ENCODE results near the gene UGT1A4. TPM values are rescaled to one million over a fixed set of nuclear protein-coding genes. Genes with fewer than 3 reads are reported as not detected.

UGT1A4 gene
- total and polyA plus RNA-seq, 2 experiments from 2014 or later = not detected

DNA sequence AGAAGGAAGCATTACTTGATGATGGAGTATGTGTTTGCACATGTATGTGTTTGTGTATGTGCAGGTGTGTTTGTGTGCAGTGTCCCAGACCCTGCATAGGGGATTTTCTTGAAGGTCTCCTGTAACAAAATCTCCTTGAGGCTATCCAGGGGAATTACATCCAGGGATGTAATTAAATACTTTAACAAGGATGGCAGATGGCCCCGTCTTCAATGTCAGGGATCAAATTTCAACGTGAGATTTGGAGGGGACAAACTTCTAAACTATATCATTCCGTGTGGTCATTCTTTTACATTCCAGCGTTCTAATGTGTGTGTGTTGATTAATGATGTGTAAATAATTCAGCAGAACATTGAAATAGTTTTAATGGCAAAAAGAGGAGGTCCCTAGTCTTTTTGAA is 43.5 kb upstream of the UGT1A4 start:
- Histone ChIP-seq H3K27me3 (no peaks in the 10 kb centered on the region), H3K36me3 (no peaks in the 10 kb centered on the region), H3K4me3 (no peak overlapping the region), H3K4me1 (ENCODE audit: low read depth) (no peaks in the 10 kb centered on the region), H3K27ac (no peak overlapping the region), H3K9me3 (ENCODE audit: low read depth) (no peaks in the 10 kb centered on the region)
- DNase-seq (ENCODE audit: low read depth in 1 of 2, low spot score in 1 of 2) = no peak
- TF ChIP-seq, protein P1, sequence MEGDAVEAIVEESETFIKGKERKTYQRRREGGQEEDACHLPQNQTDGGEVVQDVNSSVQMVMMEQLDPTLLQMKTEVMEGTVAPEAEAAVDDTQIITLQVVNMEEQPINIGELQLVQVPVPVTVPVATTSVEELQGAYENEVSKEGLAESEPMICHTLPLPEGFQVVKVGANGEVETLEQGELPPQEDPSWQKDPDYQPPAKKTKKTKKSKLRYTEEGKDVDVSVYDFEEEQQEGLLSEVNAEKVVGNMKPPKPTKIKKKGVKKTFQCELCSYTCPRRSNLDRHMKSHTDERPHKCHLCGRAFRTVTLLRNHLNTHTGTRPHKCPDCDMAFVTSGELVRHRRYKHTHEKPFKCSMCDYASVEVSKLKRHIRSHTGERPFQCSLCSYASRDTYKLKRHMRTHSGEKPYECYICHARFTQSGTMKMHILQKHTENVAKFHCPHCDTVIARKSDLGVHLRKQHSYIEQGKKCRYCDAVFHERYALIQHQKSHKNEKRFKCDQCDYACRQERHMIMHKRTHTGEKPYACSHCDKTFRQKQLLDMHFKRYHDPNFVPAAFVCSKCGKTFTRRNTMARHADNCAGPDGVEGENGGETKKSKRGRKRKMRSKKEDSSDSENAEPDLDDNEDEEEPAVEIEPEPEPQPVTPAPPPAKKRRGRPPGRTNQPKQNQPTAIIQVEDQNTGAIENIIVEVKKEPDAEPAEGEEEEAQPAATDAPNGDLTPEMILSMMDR (IDR thresholded peaks at IDR 0.05; ENCODE audit: low read depth, low read length) = no peak

DNA sequence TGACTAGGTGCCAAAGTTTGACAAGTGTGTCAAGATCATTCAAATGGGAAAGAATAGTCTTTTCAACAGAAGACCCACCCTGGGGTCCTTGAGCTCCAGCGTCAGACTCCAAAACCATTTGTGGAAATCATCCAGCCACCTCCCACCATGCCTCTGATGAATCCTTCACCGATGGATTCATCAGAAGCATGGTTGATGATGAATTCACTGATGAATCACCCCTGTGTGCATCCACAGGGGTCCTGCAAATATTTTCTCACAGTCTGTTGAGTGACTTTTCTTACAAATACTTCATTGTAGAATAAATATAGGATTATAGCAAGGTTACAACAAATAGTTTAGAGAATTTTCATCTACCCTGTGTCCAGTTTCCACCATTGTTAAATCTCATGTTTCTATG is 42.5 kb upstream of the UGT1A4 start:
- no peak overlapping the region for H3K27ac ChIP-seq
- TF ChIP-seq, protein P1 (IDR thresholded peaks at IDR 0.05; ENCODE audit: low read depth, low read length) = no peak
- DNase-seq (ENCODE audit: low read depth in 1 of 2, low spot score in 1 of 2) = no peak
- no peaks in the 10 kb centered on the region for H3K36me3 ChIP-seq
- H3K9me3 ChIP-seq (ENCODE audit: low read depth) = no peaks in the 10 kb centered on the region
- no peak overlapping the region for H3K4me3 ChIP-seq
- no peaks in the 10 kb centered on the region for H3K27me3 ChIP-seq
- H3K4me1 ChIP-seq (ENCODE audit: low read depth) = no peaks in the 10 kb centered on the region

DNA sequence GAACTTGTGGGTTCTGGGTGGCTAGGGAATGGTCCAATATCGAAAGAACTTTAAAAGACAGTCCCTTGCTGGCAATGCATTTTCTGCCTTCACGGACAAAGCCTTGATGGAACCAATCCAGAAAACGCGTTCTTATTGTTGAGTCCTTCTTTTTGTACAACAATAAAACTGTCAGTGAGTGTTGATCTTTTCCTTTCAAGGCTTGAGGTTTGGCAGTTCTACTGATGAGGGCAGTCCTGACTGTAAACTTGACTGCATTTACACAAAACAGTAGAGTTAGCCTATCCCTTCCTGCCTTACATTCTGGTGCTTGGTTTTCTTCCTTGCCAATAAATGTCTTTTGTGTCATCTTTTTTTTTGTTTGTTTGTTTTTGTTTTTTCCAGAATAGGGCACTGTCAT is 39.3 kb upstream of the UGT1A4 start:
- H3K36me3 ChIP-seq = no peaks in the 10 kb centered on the region
- TF ChIP-seq, protein P1 (IDR thresholded peaks at IDR 0.05; ENCODE audit: low read depth, low read length) = no peak

DNA sequence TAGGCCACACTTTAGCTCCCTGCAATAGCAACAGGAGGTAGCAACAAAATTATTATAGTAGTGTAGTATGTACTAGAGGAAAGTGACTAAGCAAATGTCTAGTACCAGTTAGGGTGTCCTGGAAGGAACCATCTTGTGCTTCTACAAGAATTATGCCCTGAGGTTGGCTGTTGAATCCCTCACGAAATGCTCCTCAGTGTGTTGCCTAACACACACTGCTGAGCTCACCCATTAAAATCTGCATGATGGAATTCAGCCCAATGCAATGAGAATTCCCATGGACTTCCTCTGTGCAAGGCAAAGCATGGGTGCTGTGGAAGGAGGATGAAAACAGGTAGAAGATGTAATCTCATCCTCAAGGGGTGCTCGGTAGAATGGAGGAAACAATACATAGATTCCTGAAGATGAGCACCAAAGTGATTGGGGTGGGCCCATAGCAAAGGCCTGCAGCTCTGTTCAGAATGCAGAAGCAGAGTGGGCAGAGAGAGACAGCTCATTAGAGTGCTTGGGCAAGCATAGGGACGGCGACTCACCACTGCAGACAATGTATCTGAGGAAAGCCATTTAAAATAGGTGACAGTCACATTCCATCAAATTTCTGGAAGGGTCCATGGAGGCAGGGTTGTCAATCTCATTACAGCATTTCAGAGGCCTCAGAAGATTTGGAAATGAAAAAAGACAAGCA is 38.0 kb upstream of the UGT1A4 start:
- no peaks in the 10 kb centered on the region for H3K4me1 ChIP-seq (ENCODE audit: low read depth)
- H3K27me3 ChIP-seq = no peaks in the 10 kb centered on the region
- H3K27ac ChIP-seq = no peak overlapping the region
- no peaks in the 10 kb centered on the region for H3K9me3 ChIP-seq (ENCODE audit: low read depth)
- TF ChIP-seq, protein P1 (IDR thresholded peaks at IDR 0.05; ENCODE audit: low read depth, low read length) = no peak
- H3K36me3 ChIP-seq = no peaks in the 10 kb centered on the region
- no peak overlapping the region for H3K4me3 ChIP-seq
- no peak for DNase-seq (ENCODE audit: low read depth in 1 of 2, low spot score in 1 of 2)

More for the DNA sequence above, 39.3 kb upstream of the UGT1A4 start:
- DNase-seq (ENCODE audit: low read depth in 1 of 2, low spot score in 1 of 2) = no peak
- H3K27ac ChIP-seq = no peak overlapping the region
- no peaks in the 10 kb centered on the region for H3K9me3 ChIP-seq (ENCODE audit: low read depth)
- no peak overlapping the region for H3K4me3 ChIP-seq
- no peaks in the 10 kb centered on the region for H3K4me1 ChIP-seq (ENCODE audit: low read depth)
- H3K27me3 ChIP-seq = no peaks in the 10 kb centered on the region

DNA sequence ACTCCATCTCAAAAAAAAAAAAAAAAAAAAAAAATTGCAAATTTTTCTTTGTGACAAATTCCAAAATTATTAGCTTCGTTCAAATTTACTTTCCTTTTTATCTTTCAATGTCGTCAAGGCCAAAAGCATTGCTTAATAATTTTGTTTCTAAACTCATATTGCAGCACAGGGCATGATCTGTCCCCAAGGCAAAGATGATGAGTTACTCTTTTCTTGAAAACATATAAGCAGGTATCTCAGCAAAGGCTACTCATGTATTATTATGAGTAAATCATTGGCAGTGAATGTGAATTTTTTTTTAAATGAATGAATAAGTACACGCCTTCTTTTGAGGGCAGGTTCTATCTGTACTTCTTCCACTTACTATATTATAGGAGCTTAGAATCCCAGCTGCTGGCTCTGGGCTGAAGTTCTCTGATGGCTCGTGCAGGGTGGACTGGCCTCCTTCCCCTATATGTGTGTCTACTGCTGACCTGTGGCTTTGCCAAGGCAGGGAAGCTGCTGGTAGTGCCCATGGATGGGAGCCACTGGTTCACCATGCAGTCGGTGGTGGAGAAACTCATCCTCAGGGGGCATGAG is 36.9 kb upstream of the UGT1A4 start, which contains the start of gene UGT1A7:
TSS of gene UGT1A7 (plus strand) at position 381 of the 579 bp plus-strand sequence. CDS start at position 418, 37 bp downstream.
- Histone ChIP-seq H3K27me3 (no peaks in the 10 kb centered on the region), H3K9me3 (ENCODE audit: low read depth) (no peaks in the 10 kb centered on the region), H3K4me1 (ENCODE audit: low read depth) (no peaks in the 10 kb centered on the region), H3K4me3 (no peak within 1 kb of the TSS), H3K36me3 (no peaks in the 10 kb centered on the region), H3K27ac (no peak within 1 kb of the TSS)
- TF ChIP-seq, protein P1 (IDR thresholded peaks at IDR 0.05; ENCODE audit: low read depth, low read length) = no peak
- DNase-seq (ENCODE audit: low read depth in 1 of 2, low spot score in 1 of 2) = no peak
